ENCODE measurements around the gene DNPH1. TPM values are rescaled to one million over a fixed set of nuclear protein-coding genes. Genes with fewer than 3 reads are reported as not detected.

The DNPH1 gene
- total and polyA plus RNA-seq, 9 of the 15 experiments (the other 6 are each of a cell fraction or from before 2014, with no cell fraction given) = 7.3 to 300 (median 68.7) TPM

DNA sequence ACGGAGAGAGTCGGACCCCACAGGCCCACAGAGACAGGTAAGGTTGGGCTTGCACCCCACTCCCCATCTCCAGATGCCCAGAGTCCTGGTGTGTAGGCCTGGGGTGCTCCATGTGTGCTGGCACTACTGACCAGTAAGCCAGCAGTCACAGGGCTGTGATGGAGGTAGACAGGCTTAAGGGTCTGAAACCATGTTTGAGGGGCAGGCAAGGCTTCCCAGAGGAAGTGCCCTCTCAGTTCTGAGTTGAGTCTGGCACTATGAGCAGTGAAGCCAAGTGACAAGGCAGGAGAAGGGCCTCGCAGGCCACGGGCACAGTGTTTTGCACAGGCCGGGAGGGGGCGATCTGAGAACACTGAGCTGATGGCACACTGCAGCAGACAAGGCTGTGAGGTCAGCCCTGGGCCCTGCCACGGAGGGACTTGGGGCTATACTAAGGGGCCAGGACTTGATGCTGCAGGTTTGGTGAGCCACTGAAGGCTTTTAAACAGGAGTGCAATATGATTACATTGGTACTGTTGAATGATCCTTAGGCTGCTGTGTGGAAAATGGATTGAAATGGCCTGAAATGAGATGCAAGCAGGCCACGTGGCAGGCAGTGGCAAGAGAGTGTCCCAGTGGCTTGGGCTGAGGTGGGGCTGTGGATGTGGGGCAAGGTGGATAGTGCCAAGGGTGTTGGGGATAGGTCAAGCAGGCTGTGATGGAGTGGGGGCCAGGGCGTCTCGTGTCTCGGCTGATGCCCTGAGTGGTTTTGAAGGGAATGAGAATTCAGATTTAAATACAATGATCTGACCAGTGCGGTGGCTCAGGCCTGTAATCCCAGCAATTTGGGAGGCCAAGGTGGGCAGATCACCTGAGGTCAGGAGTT, 34.3 kb upstream of the DNPH1 start:
- peaks cover 16 to 40% of the 10 kb centered on the region in 2 experiments for H3K4me1 ChIP-seq (replicated peaks in 1 of 2; ENCODE audit: control insufficient read depth in 2 of 2, insufficient read depth in 2 of 2, low read length in 2 of 2)
- H3K79me2 ChIP-seq (ENCODE audit: control insufficient read depth, insufficient read depth, low read length) = no peaks in the 10 kb centered on the region
- in situ Hi-C loops (cut with MboI) (loop anchor here (5.0 kb wide), 1 partner anchor 229 kb away; no protein-coding TSS in a partner anchor), intact Hi-C loops (cut with micrococcal nuclease) (loop anchor here (1.0 to 10.0 kb wide), 5 partner anchors 71 to 811 kb away; no protein-coding TSS in a partner anchor)
- no peaks in the 10 kb centered on the region for H3K36me3 ChIP-seq (ENCODE audit: control insufficient read depth, insufficient read depth, low read length)
- no peak overlapping the region for H3K4me2 ChIP-seq (ENCODE audit: insufficient read depth, low read length)
- peak; percentile 89 for FAIRE-seq
- peak; percentile 79 to 89 (median 83) for DNase-seq (ENCODE audit: extremely low read depth in 1 of 4, low spot score in 3 of 4)
- H3K27me3 ChIP-seq (ENCODE audit: control insufficient read depth in 2 of 2, insufficient read depth in 2 of 2, low read length in 2 of 2) = peaks cover 5 to 15% of the 10 kb centered on the region in 2 experiments; a peak in 3 of 5 replicates
- ATAC-seq = peak; percentile 94
- no peak overlapping the region for H3K27ac ChIP-seq (ENCODE audit: extremely low read depth, low read depth, low read length)
- H3K4me3 ChIP-seq = no peak overlapping the region
- H3K9me3 ChIP-seq (replicated peaks; ENCODE audit: control insufficient read depth, insufficient read depth, low read depth, low read length) = no peaks in the 10 kb centered on the region
- POLR2A ChIA-PET = interaction anchor here (0.6 to 1.6 kb wide), 7 partner anchors 9 to 298 kb away, joined by 3 to 7 read pairs (median 4); no protein-coding TSS in a partner anchor
- H3K9me1 ChIP-seq (ENCODE audit: control insufficient read depth, insufficient read depth, low read length) = no peaks in the 10 kb centered on the region
- CTCF ChIA-PET (ENCODE audit: low intra/inter-chr PET ratio) = interaction anchor here (0.5 to 1.7 kb wide), 6 partner anchors 67 to 243 kb away, joined by 3 to 11 read pairs (median 4); no protein-coding TSS in a partner anchor
- H2AFZ ChIP-seq (ENCODE audit: low read depth, low read length) = peak overlapping the region; percentile 67
- H3K9ac ChIP-seq (ENCODE audit: insufficient read depth in 1 of 2, low read depth in 2 of 2, low read length in 2 of 2) = peak overlapping the region in 1 of 2 experiments; percentile 40; a peak in 1 of 4 replicates
- BruUV-seq (replicated peaks) = no TSS peak
- WGBS (ENCODE audit: insufficient coverage, low coverage, missing lambda C conversion rate) = 33% methylated on average over 12 of the region's 12 CpGs
- H4K20me1 ChIP-seq (replicated peaks; ENCODE audit: control insufficient read depth, insufficient read depth, low read length) = peaks cover 4% of the 10 kb centered on the region; the same call in 1 of the 2 replicates
- TF ChIP-seq, protein P1, sequence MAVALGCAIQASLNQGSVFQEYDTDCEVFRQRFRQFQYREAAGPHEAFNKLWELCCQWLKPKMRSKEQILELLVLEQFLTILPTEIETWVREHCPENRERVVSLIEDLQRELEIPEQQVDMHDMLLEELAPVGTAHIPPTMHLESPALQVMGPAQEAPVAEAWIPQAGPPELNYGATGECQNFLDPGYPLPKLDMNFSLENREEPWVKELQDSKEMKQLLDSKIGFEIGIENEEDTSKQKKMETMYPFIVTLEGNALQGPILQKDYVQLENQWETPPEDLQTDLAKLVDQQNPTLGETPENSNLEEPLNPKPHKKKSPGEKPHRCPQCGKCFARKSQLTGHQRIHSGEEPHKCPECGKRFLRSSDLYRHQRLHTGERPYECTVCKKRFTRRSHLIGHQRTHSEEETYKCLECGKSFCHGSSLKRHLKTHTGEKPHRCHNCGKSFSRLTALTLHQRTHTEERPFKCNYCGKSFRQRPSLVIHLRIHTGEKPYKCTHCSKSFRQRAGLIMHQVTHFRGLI (CRISPR knock-in tag; IDR thresholded peaks at IDR 0.05) = no peak
- no peak for TF ChIP-seq ETS2 (tag; IDR thresholded peaks at IDR 0.05; ENCODE audit: borderline replicate concordance, poor library complexity, severe bottlenecking)
- TF ChIP-seq, protein P2, sequence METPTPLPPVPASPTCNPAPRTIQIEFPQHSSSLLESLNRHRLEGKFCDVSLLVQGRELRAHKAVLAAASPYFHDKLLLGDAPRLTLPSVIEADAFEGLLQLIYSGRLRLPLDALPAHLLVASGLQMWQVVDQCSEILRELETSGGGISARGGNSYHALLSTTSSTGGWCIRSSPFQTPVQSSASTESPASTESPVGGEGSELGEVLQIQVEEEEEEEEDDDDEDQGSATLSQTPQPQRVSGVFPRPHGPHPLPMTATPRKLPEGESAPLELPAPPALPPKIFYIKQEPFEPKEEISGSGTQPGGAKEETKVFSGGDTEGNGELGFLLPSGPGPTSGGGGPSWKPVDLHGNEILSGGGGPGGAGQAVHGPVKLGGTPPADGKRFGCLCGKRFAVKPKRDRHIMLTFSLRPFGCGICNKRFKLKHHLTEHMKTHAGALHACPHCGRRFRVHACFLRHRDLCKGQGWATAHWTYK (CRISPR knock-in tag; IDR thresholded peaks at IDR 0.05) = peak; percentile 93
- TF ChIP-seq RBM25 (IDR thresholded peaks at IDR 0.05; ENCODE audit: low read depth, low read length, severe bottlenecking) = no peak
- no peak for TF ChIP-seq ZNF124 (CRISPR knock-in tag; IDR thresholded peaks at IDR 0.05)
- TF ChIP-seq, protein P3, sequence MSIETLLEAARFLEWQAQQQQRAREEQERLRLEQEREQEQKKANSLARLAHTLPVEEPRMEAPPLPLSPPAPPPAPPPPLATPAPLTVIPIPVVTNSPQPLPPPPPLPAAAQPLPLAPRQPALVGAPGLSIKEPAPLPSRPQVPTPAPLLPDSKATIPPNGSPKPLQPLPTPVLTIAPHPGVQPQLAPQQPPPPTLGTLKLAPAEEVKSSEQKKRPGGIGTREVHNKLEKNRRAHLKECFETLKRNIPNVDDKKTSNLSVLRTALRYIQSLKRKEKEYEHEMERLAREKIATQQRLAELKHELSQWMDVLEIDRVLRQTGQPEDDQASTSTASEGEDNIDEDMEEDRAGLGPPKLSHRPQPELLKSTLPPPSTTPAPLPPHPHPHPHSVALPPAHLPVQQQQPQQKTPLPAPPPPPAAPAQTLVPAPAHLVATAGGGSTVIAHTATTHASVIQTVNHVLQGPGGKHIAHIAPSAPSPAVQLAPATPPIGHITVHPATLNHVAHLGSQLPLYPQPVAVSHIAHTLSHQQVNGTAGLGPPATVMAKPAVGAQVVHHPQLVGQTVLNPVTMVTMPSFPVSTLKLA (conservative IDR thresholded peaks at IDR 0.05) = no peak
- TF ChIP-seq ETV6 (IDR thresholded peaks at IDR 0.05; ENCODE audit: borderline replicate concordance in 1 of 2, low read depth in 2 of 2, low read length in 1 of 2) = no peak
- TF ChIP-seq ETV6 (CRISPR knock-in tag; IDR thresholded peaks at IDR 0.05; ENCODE audit: borderline replicate concordance) = no peak
- TF ChIP-seq CTBP1 (IDR thresholded peaks at IDR 0.05; ENCODE audit: borderline replicate concordance) = peak; percentile 67; the same call in 1 of the 2 replicates
- peak; percentile 36; the same call in 1 of the 2 replicates for TF ChIP-seq L3MBTL2 (IDR thresholded peaks at IDR 0.05)
- TF ChIP-seq ZNF239 (CRISPR knock-in tag; IDR thresholded peaks at IDR 0.05) = no peak
